GM18870 (cell line): ENCODE measurements around the gene RIN1.

ENCODE experiments used
- ATAC-seq: cut with Tn5 transposase; IDR thresholded peaks from one replicate; pipeline ENCODE4 v1.9.1; 2021; ENCODE audit warnings: moderate library complexity; ENCODE audit not compliant: unreplicated experiment

The RIN1 gene

DNA sequence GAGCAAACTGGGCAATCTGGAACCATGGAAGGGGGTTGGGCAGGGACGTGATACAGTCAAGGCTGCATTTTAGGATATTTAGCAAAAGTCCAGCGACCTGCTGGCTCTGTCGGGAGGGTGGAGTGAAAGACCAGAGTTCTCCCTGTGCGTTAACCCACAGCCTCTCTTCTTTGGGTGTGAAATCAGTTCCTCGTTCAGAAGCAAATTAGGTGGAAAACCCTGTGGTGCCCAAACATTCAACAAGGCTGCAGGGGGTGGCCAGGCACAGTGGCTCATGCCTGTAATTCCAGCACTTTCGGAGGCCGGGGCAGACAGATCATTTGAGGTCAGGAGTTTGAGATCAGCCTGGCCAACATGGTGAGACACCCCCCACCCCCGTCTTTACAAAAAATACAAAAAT lies 38.6 kb downstream of the RIN1 start:
- ATAC-seq, result no peak

DNA sequence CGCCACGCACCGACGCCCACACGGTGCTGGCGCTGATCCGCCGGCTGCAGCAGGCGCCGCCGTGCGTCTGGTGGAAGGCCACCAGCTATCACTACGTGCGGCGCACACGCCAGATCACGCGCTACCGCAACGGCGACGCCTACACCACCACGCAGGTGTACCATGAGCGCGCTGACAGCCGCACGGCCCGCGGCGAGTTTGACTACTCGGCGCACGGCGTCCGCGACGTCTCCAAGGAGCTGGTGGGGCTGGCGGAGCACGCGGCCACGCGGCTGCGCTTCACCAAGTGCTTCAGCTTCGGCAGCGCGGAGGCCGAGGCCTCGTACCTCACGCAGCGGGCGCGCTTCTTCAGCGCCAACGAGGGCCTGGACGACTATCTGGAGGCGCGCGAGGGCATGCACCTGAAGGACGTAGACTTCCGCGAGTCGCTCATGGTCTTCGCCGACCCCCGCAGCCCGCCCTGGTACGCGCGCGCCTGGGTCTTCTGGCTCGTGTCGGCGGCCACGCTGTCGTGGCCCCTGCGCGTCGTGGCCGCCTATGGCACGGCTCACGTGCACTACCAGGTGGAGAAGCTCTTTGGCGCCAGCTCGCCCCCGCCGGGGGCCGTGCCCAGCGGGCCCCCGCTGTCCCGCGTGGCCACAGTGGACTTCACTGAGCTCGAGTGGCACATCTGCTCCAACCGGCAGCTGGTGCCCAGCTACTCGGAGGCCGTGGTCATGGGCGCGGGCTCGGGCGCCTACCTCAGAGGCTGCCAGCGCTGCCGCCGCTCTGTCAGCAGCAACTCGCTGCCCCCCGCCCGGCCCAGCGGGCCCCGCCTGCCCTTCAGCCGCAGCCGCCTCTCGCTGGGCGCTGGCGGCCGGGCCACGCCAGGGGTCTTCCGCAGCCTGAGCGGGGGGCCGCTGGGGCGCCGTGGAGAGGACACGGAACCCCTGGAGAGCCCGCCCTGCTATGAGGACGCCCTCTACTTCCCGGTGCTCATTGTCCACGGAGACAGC lies 41.3 kb downstream of the RIN1 start:
- no peak for ATAC-seq

DNA sequence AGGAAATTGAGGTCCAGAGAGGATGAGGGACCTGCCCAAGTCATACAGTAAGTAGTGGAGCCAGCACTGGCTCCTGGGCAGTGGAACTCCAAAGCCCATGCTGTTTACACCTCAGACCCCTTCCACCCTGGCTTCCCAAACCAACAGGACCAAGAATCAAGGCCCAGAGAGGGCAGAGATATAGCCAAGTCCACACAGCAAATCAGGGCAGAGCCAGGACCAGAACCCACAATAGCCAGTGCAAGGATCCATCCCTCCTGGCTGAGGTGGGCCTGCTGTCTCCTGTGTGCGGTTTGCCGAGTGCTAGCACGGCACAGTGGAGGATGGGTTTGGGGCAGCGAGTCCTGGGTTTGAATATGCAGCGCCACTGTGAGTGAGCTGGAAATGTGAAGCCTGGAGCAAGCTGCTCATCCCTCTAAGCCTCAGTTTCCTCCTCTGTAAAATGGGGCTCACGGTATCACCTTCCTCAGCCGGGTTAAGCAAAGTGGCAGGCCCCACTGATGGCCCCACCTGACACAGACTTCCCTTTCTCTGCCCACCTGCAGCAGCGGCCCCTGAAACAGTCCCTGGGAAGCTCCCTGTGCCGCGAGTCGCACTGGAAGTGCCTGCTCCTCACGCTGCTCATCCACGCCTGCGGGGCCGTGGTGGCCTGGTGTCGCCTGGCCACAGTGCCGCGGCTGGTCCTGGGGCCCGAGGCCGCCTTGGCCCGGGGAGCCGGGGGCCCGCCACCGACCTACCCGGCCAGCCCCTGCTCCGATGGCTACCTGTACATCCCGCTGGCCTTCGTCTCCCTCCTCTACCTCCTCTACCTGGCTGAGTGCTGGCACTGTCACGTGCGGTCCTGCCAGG lies 42.2 kb downstream of the RIN1 start:
- ATAC-seq, result no peak

DNA sequence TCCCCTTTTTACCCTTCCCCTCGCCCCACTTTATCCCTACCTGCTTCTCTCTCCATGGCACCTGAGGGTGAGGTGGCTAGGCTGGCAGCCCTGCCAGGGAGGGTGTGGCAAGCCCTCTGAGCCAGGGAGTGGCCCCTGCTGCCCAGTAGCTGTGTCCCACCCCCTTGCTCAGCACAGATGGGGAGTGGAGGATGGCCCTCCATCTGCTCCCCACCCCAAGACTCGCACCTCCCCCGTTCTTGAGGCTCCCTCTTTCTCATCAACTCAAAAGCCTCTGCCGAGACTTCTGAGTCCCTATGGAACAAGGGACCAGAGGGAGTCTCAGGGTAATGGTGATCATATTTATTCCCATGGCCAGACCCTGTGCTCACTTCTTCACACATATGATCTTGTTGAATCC lies 42.9 kb downstream of the RIN1 start:
- ATAC-seq, result no peak

DNA sequence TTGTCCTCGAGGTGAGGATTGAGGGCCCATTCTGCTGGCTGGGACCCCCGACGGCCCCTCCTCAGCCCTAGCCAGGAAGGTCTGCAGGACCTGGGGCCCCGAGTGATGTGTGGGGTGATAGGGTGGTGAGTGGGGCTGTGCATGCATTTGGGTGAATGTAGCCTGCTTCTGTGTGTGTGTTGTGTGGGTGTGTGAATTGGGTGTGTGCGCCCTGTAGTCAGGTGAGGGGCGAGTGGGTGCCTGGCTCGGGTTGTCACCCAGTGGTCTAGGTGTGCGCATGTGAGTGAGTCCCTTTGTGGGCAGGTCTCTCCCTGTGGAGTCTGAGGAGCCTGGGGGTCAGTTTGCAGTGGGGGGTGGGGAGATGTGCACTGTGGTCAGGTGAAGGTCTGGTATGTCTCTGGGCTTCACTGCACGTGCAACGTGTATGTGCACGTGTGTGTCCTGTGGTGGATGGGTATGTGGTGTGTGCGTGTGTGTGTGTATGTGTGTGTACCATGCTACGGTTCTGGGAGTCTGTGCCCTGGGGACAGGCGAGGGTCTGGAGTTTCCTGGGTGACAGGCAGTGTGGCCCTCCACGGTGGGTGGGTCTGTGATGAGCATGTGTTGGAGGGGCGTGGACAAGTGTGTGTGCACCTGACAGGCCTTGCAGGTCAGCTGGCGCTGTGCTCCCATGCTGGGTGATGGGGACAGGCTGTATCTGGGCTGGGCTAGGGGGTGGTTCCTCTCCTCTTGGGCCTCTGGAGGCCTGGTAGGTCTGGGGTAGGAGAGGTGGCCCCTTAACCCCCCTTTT lies 43.5 kb downstream of the RIN1 start:
- ATAC-seq, result no peak

DNA sequence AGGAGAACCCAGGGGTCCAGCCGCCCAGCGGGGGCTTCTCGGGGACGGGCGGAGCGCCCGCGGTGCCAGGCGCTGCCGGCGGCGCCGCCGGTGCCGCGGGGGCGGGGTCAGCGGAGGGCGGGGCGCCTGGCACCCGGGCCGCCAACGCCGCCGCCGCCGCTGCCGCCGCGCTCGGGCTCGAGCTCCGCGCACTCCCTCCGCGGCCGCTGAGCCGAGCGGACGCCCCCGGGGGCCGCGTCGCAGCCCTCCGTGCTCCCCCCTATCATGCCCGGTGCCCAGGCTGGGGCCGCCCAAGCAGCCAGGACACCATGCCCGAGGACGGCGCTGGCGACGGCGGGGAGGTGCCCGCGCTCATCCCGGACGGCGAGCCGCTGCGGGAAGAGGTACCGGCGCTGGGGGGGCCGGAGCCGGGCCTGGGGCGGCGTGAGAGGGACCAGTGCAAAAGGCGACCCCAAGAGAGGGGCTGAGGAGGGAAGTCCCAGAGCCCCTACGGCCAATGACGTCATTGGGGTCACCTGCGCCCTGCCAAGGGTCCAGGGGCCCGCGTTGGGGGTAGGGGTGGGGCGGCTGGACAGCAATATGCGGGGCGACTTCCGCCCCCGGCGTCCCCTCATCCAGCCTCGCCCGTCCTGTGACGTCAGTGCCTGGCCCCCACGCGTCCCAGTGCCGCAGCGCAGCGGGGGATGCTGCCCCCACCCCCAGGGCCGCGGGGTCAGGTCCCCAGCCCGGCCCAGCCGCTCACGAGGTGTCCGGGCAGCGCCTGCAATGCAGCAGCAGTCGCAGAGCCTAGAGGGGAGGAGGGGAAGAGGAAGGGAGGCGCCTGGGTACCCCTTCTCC lies 44.3 kb downstream of the RIN1 start, which contains the start of gene TMEM151A:
Gene TMEM151A, plus strand, starts transcription at position 189 of the 837 bp plus-strand sequence. Its CDS starts 120 bp downstream, at position 309.
- no peak for ATAC-seq

DNA sequence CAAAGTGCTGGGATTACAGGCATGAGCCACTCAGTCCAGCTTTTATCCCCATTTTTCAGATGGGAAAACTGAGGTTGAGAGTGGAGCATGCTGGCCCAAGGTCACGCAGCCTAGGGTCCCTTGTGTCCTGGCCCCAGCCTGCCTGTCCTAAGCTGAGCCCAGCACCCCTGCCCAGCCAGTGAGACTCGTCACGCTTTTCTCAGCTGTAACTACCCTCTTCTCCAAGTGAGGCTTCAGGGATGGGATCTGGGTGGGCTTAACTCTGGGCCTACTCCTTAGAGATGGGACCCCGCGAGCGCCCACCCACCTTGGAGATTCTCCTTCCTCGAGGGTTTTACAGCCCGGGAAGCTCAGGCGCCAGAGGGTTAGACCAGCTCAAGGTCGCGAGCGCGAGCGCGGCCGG lies 44.9 kb downstream of the RIN1 start:
- ATAC-seq, result no peak

DNA sequence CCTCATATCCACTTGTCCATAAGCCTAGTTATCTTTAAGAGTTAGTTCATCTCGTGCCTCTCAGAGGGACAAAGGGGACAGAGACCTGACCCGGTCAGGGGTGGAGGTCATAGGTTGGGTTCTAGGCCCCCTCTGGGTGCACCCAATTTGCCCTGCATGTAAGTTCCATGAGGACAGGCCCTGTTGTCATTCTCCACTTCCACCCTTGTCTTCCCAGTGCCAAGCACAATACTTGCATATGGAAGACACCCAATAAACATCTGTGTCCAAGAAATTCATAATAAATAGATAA lies 46.0 kb downstream of the RIN1 start:
- no peak for ATAC-seq

DNA sequence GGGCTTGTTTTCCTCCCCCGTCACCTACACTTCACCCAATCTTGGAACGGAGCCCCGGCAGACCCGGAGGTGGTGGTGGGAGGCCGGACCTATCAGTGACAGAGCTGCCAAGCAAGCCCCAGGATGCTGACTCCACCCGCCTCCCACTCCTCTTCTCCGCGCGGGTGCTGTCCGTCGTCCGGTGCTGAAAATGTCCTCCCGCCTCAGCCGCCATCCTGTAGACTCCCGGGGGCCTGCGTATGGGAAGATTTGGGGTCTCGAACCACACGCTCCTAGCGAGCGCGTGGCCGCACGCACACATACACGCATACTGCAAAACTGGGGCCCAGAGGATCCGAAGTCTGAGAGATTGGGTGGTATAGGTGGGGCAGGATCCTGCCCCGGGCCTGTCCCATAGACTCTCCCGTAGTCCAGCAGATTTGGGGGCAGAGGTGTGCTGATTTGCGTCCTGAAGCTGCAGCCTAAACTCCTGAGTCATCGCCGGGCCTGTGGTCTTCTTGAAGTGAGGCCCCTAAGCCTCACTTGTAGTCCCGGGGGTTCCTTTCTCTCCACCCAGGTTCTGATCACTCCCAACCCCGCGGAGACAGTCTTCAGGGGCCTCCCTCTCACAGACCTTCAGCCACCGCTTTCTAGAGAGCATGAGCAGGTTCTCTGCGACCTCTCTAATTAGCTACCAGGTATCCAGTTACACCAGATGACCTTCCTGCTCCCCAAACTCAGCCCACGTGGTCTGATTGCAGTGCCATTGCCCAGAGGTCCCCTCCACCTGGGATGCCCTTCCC lies 46.5 kb downstream of the RIN1 start:
- ATAC-seq, result peak; percentile 15

DNA sequence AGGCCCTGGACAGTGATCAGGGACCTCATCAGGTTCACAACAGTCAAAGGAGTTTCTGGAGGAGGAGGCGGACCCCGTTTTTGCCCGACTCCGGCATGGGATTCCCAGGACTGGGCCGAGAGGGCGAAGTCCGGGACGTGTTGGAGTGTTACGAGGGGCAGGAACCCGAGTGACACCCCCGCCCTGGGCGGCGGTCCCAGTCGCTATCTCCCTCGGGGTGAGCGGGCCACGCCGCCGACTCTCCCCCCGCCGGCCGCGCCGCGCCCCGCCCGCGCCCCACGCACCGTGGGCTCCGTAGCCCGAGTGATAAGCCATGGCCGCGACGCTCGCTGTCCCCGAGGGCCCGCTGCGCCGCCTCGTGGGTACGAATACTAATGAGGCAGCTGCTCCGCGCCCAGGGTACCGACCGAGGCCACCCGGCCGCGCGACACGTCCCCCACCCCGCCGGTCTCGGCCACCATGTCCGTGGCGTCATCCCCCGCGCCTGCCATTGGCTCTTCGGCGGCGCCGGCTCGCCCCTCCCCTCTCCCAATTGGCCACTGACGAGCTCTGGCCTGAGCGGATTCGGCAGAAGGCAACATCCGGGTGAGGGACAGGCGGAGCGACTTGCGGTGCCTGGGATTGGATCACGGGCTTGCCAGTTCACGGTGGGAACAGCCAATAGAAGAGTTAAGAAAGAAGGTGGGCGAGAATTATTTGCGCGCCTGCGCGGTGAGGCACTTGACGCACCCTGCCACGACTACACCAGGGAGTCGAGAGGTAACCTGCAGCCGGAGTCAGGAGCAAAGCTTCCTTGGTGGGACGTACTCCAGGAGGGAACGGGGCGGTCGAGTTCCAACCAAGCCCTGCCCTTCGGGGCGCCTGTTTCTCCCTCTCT lies 47.3 kb downstream of the RIN1 start, which contains the start of gene YIF1A:
Gene YIF1A, minus strand, starts transcription at position 473 of the 877 bp plus-strand sequence. Its CDS starts 158 bp downstream, at position 315.
- ATAC-seq, result peak; percentile 89

DNA sequence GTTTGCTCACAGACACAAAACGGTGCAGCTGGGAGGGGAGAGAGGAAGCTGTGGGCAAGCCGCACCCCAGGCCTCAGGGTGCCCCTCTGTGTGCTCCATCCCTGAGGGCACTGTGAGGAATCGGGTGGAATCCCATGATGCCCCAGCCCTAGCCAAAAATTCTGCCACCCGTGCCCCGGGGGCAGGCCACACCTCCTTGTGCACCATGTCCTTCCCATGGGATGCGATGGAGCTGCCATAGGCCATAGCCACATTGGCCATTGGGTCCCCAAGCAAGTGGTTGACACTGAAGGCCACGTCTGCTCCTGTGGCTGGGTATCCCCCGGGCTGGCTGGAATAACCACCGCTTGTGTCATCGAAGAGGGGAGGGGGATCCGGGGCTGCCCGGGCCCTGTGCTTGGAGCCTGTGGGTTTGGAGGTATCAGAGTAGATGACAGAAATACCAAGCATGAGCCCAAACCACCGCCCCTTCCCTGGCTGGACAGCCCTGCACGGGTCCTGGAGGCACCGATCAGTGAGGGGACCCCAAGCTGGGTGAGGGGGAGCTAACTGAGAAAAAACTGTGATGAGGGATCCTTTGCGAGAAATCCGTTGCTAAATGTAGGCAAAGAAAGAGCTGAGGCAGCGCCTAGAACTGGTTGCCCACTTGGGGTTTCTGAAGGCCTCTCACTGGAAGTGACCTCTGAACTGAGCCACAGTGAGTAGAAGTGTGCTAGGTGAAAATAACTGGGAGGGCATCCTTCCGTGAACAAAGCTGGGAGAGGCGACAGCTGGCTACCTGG lies 48.2 kb downstream of the RIN1 start:
- no peak for ATAC-seq

DNA sequence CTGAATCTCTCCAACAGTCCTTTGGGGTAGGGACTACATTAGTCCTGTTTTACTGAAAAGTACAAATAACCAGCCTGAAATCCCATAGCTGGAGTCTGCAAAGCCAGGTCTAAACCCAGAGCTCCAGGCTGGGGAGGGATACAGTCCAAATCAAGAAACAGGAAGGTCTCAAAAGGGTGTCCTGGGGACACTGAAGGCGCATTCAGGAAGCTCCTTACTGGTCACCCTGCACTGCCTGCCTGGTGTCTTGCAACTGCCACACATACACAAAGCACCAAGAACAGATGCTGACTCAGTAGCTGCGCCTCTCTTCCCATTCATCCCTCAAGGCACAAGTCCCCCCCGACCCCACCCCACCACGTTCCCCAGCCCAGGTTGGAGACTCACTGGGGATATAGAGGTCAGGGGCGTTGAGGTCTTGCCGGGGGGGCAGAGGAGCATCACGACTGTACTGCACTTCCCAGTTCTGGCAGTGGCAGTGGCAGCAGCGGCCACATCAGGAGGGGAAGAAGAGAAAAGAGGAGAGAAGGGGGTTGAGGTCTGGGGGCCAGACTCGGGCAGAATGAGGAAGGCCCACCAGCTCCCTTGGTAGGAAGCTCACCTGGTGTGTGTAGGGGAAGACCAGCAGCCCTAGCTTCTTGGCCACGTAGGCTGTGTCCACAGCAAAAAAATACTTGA lies 48.9 kb downstream of the RIN1 start:
- no peak for ATAC-seq

DNA sequence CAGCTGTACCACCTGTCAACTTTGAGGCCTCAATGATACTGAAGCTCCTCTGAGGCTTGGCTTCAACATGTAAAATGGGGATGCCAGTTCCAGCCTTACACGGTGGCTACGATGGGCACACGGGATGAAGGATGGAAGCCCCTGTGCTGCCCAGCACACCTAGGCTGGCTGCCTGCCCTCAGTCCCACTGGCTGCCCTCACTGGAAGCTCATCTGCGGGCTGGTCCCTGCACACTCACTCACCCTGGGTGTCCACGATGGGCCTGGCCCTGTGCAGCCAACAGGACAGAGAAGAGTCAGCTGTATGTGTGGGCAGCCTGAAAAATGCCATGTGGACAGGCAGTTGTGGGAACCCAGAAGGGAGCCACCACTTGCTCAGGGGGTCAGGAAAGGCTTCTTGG lies 49.5 kb downstream of the RIN1 start:
- ATAC-seq, result no peak

DNA sequence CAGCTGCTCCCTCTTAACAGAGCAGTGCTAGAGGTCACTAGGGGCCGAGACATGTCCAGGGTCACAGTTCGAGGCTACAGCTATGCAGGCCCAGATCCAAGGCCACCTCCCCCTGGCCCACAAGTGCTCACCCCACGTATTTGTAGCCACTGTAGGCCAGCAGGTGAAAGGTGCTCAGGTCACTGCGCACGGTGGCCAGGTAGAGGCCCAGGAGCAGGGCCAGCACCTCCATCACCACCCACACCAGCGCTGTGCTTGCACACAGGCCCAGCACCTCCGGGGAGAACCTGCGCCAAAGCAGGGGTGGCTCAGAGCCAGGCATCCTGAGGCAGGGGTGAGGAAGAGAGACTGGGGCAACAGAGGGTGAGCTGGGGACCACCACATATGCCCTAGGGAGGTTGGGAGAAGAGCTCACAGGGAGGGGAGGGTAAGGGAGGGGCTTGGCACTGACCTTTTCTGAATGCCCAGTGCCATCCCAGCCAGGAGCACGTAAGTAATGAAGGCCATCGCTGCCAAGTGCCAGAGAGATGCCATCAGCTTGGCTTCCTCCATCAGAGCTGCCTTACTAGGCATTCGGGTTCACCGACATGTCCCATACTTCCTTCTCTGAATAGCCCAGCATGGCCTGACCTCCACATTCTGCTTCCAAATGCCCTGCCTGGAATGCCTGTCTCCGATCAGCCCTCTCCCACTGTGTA lies 50.8 kb downstream of the RIN1 start:
- no peak for ATAC-seq

DNA sequence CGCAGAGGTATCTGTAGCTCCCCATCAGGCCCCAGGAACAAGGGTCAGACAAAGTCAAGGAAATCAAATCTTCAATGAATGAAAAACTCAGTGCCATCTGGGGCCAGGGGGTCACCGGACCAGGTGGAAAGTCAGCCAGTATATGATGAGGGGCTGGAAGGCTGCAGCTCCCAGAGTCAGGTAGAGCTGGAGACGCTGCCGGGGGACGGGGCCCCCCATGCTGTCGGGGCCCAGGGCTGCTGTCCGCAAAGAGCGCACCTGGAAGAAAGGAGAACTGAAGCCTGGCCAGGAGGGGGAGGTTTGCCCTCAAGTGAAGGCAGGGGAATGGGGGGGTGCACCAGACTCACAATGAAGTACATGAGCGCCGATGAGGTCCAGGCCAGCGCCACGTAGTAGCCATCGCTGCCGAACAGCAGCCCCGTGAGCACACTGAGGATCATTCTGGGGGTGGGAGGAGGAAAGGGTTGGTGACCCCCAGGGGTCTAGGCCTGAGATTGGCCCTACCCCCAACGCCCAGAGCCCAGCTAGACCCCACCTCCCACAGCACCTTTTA lies 51.6 kb downstream of the RIN1 start:
- no peak for ATAC-seq

DNA sequence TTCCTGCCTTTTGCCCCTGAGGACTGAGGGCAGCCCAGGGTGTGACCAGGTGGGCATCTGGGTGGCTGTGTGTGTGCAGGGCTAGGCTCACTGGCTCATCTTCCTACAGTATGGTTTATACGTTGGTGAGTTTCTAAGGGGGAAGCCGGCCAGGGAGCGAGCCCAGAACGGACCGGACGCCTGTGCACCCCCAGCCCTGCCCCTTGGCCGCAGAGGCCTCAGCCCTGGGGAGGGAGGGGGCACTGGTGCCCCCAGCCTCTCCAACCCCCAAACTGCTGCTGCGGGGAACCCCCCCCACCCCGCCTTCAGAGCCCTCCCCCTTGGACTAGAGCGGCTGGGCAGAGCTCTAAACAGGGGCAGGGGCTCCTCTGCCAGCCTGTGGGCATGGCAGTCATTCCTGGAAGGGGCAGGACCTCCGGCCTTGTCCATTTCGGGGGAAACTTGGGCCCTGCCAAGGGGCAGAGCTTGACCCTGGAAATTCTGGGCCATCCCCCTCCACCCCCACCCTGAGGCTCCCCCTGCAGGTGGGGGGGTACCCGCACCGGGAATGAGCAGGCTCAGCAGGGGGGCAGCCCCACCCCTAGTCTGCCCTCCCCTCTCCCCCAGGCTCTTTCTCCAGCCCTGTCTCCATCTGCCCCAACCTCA lies 52.7 kb downstream of the RIN1 start:
- ATAC-seq, result no peak
